SKM-1 (cell line): Measurements from ENCODE around the gene MAGI1.

Source experiments
- DNase-seq: peaks from one replicate; lab custom pipeline; 2025; ENCODE audit not compliant: unreplicated experiment; lab: John Stamatoyannopoulos, UW

MAGI1 gene

GRCh38 chr3:65502526-65502925 lies 536.2 kb downstream of the MAGI1 start:
- no peak for DNase-seq

- no peak for DNase-seq
These were observed 538.1 kb downstream of the MAGI1 start for GRCh38 chr3:65500398-65501306.

GRCh38 chr3:65497846-65498245 lies 540.9 kb downstream of the MAGI1 start:
- DNase-seq = no peak

GRCh38 chr3:65497236-65497635 lies 541.5 kb downstream of the MAGI1 start:
- no peak for DNase-seq

GRCh38 chr3:65493938-65494337 lies 544.8 kb downstream of the MAGI1 start:
- DNase-seq = no peak

- DNase-seq = no peak
These were observed 545.3 kb downstream of the MAGI1 start for GRCh38 chr3:65493371-65493882.

GRCh38 chr3:65492249-65492648 lies 546.5 kb downstream of the MAGI1 start:
- no peak for DNase-seq

GRCh38 chr3:65490114-65490513 lies 548.6 kb downstream of the MAGI1 start:
- no peak for DNase-seq

GRCh38 chr3:65489253-65489652 lies 549.5 kb downstream of the MAGI1 start:
- no peak for DNase-seq

GRCh38 chr3:65485826-65486469 lies 552.8 kb downstream of the MAGI1 start:
- DNase-seq = no peak

- DNase-seq = no peak
These were observed 553.8 kb downstream of the MAGI1 start for GRCh38 chr3:65484964-65485363.

GRCh38 chr3:65483480-65483879 lies 555.2 kb downstream of the MAGI1 start:
- DNase-seq = no peak

- DNase-seq = no peak
These were observed 555.7 kb downstream of the MAGI1 start for GRCh38 chr3:65483011-65483410.

- DNase-seq = no peak
These were observed 557.6 kb downstream of the MAGI1 start for GRCh38 chr3:65481085-65481484.

- peak; percentile 15 for DNase-seq
These were observed 558.7 kb downstream of the MAGI1 start for GRCh38 chr3:65479990-65480389.

GRCh38 chr3:65478551-65479500 lies 559.9 kb downstream of the MAGI1 start:
- DNase-seq = no peak

- no peak for DNase-seq
These were observed 565.0 kb downstream of the MAGI1 start for GRCh38 chr3:65473736-65474135.

GRCh38 chr3:65472501-65472900 lies 566.2 kb downstream of the MAGI1 start:
- DNase-seq = no peak

- DNase-seq = no peak
These were observed 572.3 kb downstream of the MAGI1 start for GRCh38 chr3:65466300-65466988.

GRCh38 chr3:65449841-65450428 lies 588.8 kb downstream of the MAGI1 start:
- DNase-seq = no peak
